Prostate gland (tissue), 2 donors: Measurements from ENCODE around the gene ABHD16B.

Experiments used
- POLR2AphosphoS5 ChIP-seq: sonication (generic); formaldehyde crosslinking; IDR thresholded peaks from one replicate; pipeline ENCODE4 v1.6.1; 2017; ENCODE audit warnings: antibody characterized with exemption
- TF ChIP-seq, protein P1 (sequence below), 4 experiments: fragments of 200-600 bp in 2 of 4; fragments of 450-650 bp in 2 of 4; sonication (generic) in 2 of 4; IDR thresholded peaks; 1 replicate in 3 of 4; 2 replicates in 1 of 4; pipeline ENCODE4 v1.5.1; 2016 to 2019; ENCODE audit warnings: antibody characterized with exemption in 4 of 4, mild to moderate bottlenecking in 2 of 4, moderate library complexity in 2 of 4

DNA sequence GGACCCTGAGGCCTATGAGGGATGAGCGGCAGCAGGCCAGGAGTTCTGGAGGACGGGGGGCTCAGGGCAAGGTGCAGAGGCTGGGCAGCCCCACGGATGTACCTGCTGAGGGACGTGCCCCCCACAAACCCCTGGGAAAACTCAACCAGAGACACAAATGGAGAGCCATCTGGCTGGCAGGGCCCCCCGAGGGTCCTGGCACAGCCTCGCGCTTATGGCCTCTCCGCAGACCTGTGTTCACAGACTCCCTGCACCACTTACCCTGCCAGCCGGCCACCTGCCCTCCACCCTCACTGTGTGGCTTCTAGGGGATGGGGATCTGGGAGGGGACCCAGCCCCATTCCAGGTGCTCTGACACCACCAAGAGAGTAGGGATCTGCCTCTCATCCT is 26.8 kb upstream of the ABHD16B start:
- TF ChIP-seq, protein P1, sequence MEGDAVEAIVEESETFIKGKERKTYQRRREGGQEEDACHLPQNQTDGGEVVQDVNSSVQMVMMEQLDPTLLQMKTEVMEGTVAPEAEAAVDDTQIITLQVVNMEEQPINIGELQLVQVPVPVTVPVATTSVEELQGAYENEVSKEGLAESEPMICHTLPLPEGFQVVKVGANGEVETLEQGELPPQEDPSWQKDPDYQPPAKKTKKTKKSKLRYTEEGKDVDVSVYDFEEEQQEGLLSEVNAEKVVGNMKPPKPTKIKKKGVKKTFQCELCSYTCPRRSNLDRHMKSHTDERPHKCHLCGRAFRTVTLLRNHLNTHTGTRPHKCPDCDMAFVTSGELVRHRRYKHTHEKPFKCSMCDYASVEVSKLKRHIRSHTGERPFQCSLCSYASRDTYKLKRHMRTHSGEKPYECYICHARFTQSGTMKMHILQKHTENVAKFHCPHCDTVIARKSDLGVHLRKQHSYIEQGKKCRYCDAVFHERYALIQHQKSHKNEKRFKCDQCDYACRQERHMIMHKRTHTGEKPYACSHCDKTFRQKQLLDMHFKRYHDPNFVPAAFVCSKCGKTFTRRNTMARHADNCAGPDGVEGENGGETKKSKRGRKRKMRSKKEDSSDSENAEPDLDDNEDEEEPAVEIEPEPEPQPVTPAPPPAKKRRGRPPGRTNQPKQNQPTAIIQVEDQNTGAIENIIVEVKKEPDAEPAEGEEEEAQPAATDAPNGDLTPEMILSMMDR (IDR thresholded peaks at IDR 0.05), result no peak
- TF ChIP-seq POLR2AphosphoS5, result no peak
